GM21786 (cell line): ENCODE data around the gene ESPL1.

Source experiments
- ATAC-seq: cut with Tn5 transposase; IDR thresholded peaks from one replicate; pipeline ENCODE4 v1.9.1; 2021; ENCODE audit not compliant: unreplicated experiment

Gene ESPL1

GRCh38 chr12:53267999-53268629 is at the start of gene ESPL1:
TSS of gene ESPL1 (plus strand) at chr12:53268299. CDS start at chr12:53268767, 468 bp downstream.
- peak; percentile 78 for ATAC-seq

GRCh38 chr12:53218551-53219291 is 49.4 kb upstream of the ESPL1 start:
- no peak for ATAC-seq

- ATAC-seq, result no peak
These were observed 48.7 kb upstream of the ESPL1 start for GRCh38 chr12:53219292-53219955.

- ATAC-seq, result peak; percentile 16
These were observed 48.0 kb upstream of the ESPL1 start for GRCh38 chr12:53219956-53220693.

GRCh38 chr12:53220694-53221202 is 47.4 kb upstream of the ESPL1 start:
- peak; percentile 49 for ATAC-seq

GRCh38 chr12:53221203-53222080 is 46.7 kb upstream of the ESPL1 start:
- peak; percentile 23 for ATAC-seq

GRCh38 chr12:53222170-53222721 is 45.9 kb upstream of the ESPL1 start:
- no peak for ATAC-seq

- ATAC-seq, result no peak
These were observed 45.3 kb upstream of the ESPL1 start for GRCh38 chr12:53222806-53223261.

- no peak for ATAC-seq
These were observed 44.6 kb upstream of the ESPL1 start for GRCh38 chr12:53223389-53224060.

GRCh38 chr12:53224061-53224896 is 43.8 kb upstream of the ESPL1 start:
- ATAC-seq, result no peak

- ATAC-seq, result no peak
These were observed 43.0 kb upstream of the ESPL1 start for GRCh38 chr12:53224897-53225634.

- no peak for ATAC-seq
These were observed 42.3 kb upstream of the ESPL1 start for GRCh38 chr12:53225635-53226424.

- ATAC-seq, result no peak
These were observed 41.3 kb upstream of the ESPL1 start for GRCh38 chr12:53226815-53227214.

- no peak for ATAC-seq
These were observed 40.8 kb upstream of the ESPL1 start for GRCh38 chr12:53227341-53227740.

GRCh38 chr12:53227836-53228235 is 40.3 kb upstream of the ESPL1 start:
- no peak for ATAC-seq

GRCh38 chr12:53229454-53229853 is 38.6 kb upstream of the ESPL1 start:
- no peak for ATAC-seq
